Neural progenitor cell (in vitro differentiated cells): Measurements from ENCODE around the gene SKI. TPM values are rescaled to one million over a fixed set of nuclear protein-coding genes. Genes with fewer than 3 reads are reported as not detected.
A peak's percentile ranks its signal among the peaks of the same experiment; 100 is the strongest.

Source experiments
- DNase-seq: peaks from one replicate; pipeline ENCODE4 v3.0.0-alpha.2; 2016; ENCODE audit warnings: low spot score
- H2AFZ ChIP-seq: fragments of 200-600 bp; sonication (generic); replicated peaks from 2 replicates; pipeline ENCODE4 v1.6.1; 2016; ENCODE audit warnings: antibody characterized with exemption
- H3F3A ChIP-seq: fragments of 200-600 bp; sonication (generic); 2 replicates; pipeline ENCODE4 v1.6.1; 2016; ENCODE audit warnings: antibody characterized with exemption, low read depth
- H3K27ac ChIP-seq: fragments of 200-600 bp; sonication (generic); 2 replicates; pipeline ENCODE4 v1.5.1; 2016; ENCODE audit warnings: mild to moderate bottlenecking
- H3K27me3 ChIP-seq: fragments of 200-600 bp; sonication (generic); 2 replicates; pipeline ENCODE4 v1.6.1; 2016; ENCODE audit warnings: mild to moderate bottlenecking, moderate library complexity
- H3K36me3 ChIP-seq: fragments of 200-600 bp; sonication (generic); 2 replicates; pipeline ENCODE4 v1.5.1; 2016
- H3K4me1 ChIP-seq: fragments of 200-600 bp; sonication (generic); 2 replicates; pipeline ENCODE4 v1.6.1; 2016; ENCODE audit warnings: mixed run types
- H3K4me2 ChIP-seq: fragments of 200-600 bp; sonication (generic); 2 replicates; pipeline ENCODE4 v1.6.1; 2016
- H3K4me3 ChIP-seq: fragments of 200-600 bp; sonication (generic); 2 replicates; pipeline ENCODE4 v1.5.1; 2016
- H3K79me2 ChIP-seq: fragments of 200-600 bp; sonication (generic); 2 replicates; pipeline ENCODE4 v1.6.1; 2016; ENCODE audit warnings: low read depth
- H3K9ac ChIP-seq: fragments of 200-600 bp; sonication (generic); 2 replicates; pipeline ENCODE4 v1.6.1; 2016
- H3K9me3 ChIP-seq: fragments of 200-600 bp; sonication (generic); 2 replicates; pipeline ENCODE4 v1.5.1; 2016; ENCODE audit warnings: low read depth
- H4K20me1 ChIP-seq: fragments of 200-600 bp; sonication (generic); 2 replicates; pipeline ENCODE4 v1.6.1; 2016; ENCODE audit warnings: low read depth
- H3K27ac Mint-ChIP-seq: 3 replicates; pipeline ENCODE4 v1.8.0; 2021; ENCODE audit warnings: mixed read lengths
- H3K27me3 Mint-ChIP-seq: 2 replicates; pipeline ENCODE4 v1.8.0; 2022; ENCODE audit warnings: low read depth, mild to moderate bottlenecking, inconsistent platforms, moderate library complexity, mixed read lengths; ENCODE audit not compliant: insufficient read depth
- H3K36me3 Mint-ChIP-seq: 3 replicates; pipeline ENCODE4 v1.8.0; 2021; ENCODE audit warnings: mixed read lengths
- H3K4me1 Mint-ChIP-seq: 3 replicates; pipeline ENCODE4 v1.8.0; 2021; ENCODE audit warnings: mixed read lengths
- H3K4me3 Mint-ChIP-seq: 3 replicates; pipeline ENCODE4 v1.8.0; 2021; ENCODE audit warnings: mild to moderate bottlenecking, moderate library complexity, mixed read lengths
- H3K9me3 Mint-ChIP-seq: 3 replicates; pipeline ENCODE4 v1.8.0; 2020; ENCODE audit warnings: mixed read lengths
- CTCF ChIP-seq: fragments of 200-600 bp; sonication (generic); IDR thresholded peaks from 2 replicates; pipeline ENCODE4 v1.5.1; 2017; ENCODE audit warnings: antibody characterized with exemption, mild to moderate bottlenecking
- EZH2 ChIP-seq: fragments of 200-600 bp; sonication (generic); IDR thresholded peaks from 2 replicates; pipeline ENCODE4 v1.6.1; 2017; ENCODE audit warnings: antibody characterized with exemption, mild to moderate bottlenecking, moderate library complexity
- EZH2phosphoT487 ChIP-seq: fragments of 200-600 bp; sonication (generic); IDR thresholded peaks from 2 replicates; pipeline ENCODE4 v1.6.1; 2017; ENCODE audit warnings: antibody characterized with exemption
- total RNA-seq: library from RNA; depleted of rRNA; stranded (reverse); fragments of >200 nt; gene quantifications from 2 replicates; pipeline ENCODE4 v1.2.3, GENCODE V29; 2015; ENCODE audit warnings: low replicate concordance

Gene SKI
- total RNA-seq, 1 donor from 2014 or later: 7.4 TPM

GRCh38 chr1:2340086-2340917 lies 112.2 kb downstream of the SKI start:
- Mint-ChIP-seq H3K9me3 (no peaks in the 10 kb centered on the region), H3K27me3 (peaks cover 8% of the 10 kb centered on the region), H3K4me3 (no peak overlapping the region), H3K4me1 (peaks cover 9% of the 10 kb centered on the region), H3K27ac (peak overlapping the region; percentile 81), H3K36me3 (no peaks in the 10 kb centered on the region)
- Histone ChIP-seq H2AFZ (no peak overlapping the region), H3K9ac (no peak overlapping the region), H3K4me1 (no peaks in the 10 kb centered on the region), H4K20me1 (no peaks in the 10 kb centered on the region), H3K9me3 (no peaks in the 10 kb centered on the region), H3K27me3 (no peaks in the 10 kb centered on the region), H3F3A (no peaks in the 10 kb centered on the region), H3K4me2 (no peak overlapping the region), H3K36me3 (no peaks in the 10 kb centered on the region), H3K4me3 (no peak overlapping the region), H3K27ac (no peak overlapping the region), H3K79me2 (no peaks in the 10 kb centered on the region)
- TF ChIP-seq EZH2: no peak
- no peak for TF ChIP-seq EZH2phosphoT487
- TF ChIP-seq CTCF: no peak
- DNase-seq: no peak

- Histone ChIP-seq H3K27me3 (no peaks in the 10 kb centered on the region), H3K9ac (no peak overlapping the region), H2AFZ (no peak overlapping the region), H3K4me2 (no peak overlapping the region), H3K4me1 (no peaks in the 10 kb centered on the region), H3K79me2 (no peaks in the 10 kb centered on the region), H3F3A (no peaks in the 10 kb centered on the region), H3K36me3 (no peaks in the 10 kb centered on the region), H3K9me3 (no peaks in the 10 kb centered on the region), H3K27ac (no peak overlapping the region), H3K4me3 (no peak overlapping the region), H4K20me1 (no peaks in the 10 kb centered on the region)
- Mint-ChIP-seq H3K9me3 (no peaks in the 10 kb centered on the region), H3K27me3 (peaks cover 7% of the 10 kb centered on the region), H3K27ac (peak overlapping the region; percentile 21), H3K4me3 (no peak overlapping the region), H3K4me1 (peaks cover 7% of the 10 kb centered on the region), H3K36me3 (no peaks in the 10 kb centered on the region)
- DNase-seq: no peak
- TF ChIP-seq CTCF: no peak
- TF ChIP-seq EZH2phosphoT487: no peak
- TF ChIP-seq EZH2: no peak
These were observed 112.8 kb downstream of the SKI start for GRCh38 chr1:2340918-2341254.

GRCh38 chr1:2341706-2342383 lies 113.7 kb downstream of the SKI start:
- TF ChIP-seq EZH2phosphoT487 (no peak), EZH2 (no peak), CTCF (no peak)
- Histone ChIP-seq H2AFZ (no peak overlapping the region), H3K9me3 (no peaks in the 10 kb centered on the region), H3F3A (no peaks in the 10 kb centered on the region), H3K9ac (no peak overlapping the region), H3K36me3 (no peaks in the 10 kb centered on the region), H3K4me2 (no peak overlapping the region), H3K27ac (no peak overlapping the region), H3K79me2 (no peaks in the 10 kb centered on the region), H3K4me3 (no peak overlapping the region), H3K27me3 (no peaks in the 10 kb centered on the region), H3K4me1 (no peaks in the 10 kb centered on the region), H4K20me1 (no peaks in the 10 kb centered on the region)
- Mint-ChIP-seq H3K36me3 (no peaks in the 10 kb centered on the region), H3K27me3 (peaks cover 4% of the 10 kb centered on the region), H3K4me3 (no peak overlapping the region), H3K27ac (peak overlapping the region; percentile 14), H3K4me1 (peaks cover 7% of the 10 kb centered on the region), H3K9me3 (no peaks in the 10 kb centered on the region)
- no peak for DNase-seq
